SIG-M5 treated with dmso at 0.1 percent for 504 hours (cell line): ENCODE data around the gene PGPEP1.
A peak's percentile ranks its signal among the peaks of the same experiment; 100 is the strongest.

Experiments
- DNase-seq: peaks from one replicate; lab custom pipeline; 2025; ENCODE audit not compliant: unreplicated experiment; lab: John Stamatoyannopoulos, UW

PGPEP1 gene

GRCh38 chr19:18417250-18418028 is 77.0 kb downstream of the PGPEP1 start:
- DNase-seq = peak; percentile 60

GRCh38 chr19:18418029-18418482 is 77.7 kb downstream of the PGPEP1 start:
- no peak for DNase-seq

- no peak for DNase-seq
These were observed 78.2 kb downstream of the PGPEP1 start for GRCh38 chr19:18418483-18419194.

DNA sequence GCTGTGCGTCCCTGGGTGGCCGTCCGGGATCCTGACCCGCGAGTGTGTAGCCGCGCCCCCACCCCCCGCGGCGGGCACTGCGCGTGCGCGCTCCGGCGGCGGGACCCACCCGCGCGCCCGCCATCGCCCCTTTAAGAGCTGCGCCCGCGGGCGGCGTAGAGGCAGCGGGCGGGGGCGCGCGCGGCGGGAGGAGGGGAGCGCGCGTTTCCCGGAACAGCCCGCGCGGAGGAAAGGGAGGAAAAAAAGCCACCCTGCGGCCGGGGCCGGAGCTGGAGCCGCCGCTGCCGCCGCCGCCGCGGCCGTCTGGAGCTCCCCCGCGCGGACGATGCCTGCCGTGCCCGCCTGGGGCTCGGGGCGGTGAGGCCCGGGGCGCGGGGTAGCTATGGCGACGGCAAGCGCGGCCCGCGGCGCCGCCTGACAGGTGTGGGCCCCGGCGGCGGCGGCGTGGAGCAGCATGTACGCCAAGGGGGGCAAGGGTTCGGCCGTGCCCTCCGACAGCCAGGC is 78.8 kb downstream of the PGPEP1 start, which contains the start of gene SSBP4:
Gene SSBP4 (plus strand): TSS at position 204 of the 504 bp plus-strand sequence. CDS start 251 bp downstream, at position 455.
- peak; percentile 68 for DNase-seq
